GM21737 (cell line): ENCODE results near the gene RNF145.

Experiments used
- ATAC-seq: cut with Tn5 transposase; IDR thresholded peaks from one replicate; pipeline ENCODE4 v1.9.1; 2021; ENCODE audit warnings: mild to moderate bottlenecking, moderate library complexity; ENCODE audit not compliant: unreplicated experiment

Gene RNF145

DNA sequence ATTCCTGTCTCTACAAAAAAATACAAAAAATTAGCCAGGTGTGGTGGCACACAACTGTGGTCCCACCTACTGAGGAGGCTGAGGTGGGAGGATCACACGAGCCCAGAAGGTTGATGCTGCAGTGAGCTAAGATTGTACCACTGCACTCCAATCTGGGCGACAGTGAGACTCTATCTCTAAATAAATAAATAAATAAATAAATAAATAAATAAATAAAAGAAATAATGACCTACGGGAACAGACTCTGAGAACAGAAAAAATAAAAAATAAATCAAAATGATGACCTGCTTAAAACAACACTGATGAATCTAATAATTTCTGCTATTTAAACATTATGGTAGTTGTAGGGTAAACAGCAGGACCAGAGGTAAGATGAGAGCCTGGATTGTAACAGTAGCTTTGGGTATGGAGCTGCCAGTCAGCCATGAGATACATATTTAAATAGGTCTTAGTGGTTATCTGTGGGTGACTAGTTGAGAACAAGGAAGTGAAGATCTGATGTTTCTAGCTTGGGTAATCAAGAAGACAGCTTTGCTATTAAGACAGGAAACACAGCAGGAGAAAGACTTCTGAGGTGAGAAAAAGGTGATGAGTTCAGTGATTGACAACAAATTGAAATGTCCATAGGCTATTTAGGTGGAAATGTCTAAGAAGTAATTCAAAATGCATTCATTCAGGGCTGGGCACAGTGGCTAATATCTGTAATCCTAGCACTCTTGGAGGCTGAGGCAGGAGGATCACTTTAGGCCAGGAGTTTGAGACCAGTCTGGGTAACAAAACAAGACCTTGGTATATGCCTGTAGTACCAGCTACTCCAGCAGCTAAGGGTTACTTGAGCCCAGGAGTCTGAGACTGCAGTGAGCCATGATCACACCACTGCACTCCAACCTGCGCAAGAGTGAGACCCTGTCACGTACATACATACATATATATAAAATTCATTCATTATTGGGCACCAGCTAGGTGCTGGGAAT, 11.0 kb downstream of the RNF145 start:
- ATAC-seq, result peak; percentile 87

DNA sequence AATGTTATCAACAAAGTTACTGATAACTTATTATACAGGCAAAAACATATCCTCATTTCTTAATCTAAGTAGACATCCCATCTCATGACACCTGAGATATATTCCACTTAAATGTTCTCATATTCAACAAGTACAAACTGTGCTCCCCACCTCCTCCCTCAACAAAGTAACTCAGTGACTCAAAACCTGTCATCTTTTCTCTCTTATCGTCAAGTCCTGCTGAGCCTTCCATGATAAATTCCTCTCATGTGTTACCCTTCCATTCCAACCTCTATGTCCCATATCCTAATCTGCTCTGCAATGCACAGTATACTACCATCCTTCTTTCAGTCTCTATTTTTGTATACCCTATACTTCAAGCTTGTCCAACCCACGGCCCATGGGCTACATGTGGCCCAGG, 13.6 kb downstream of the RNF145 start:
- ATAC-seq, result no peak

DNA sequence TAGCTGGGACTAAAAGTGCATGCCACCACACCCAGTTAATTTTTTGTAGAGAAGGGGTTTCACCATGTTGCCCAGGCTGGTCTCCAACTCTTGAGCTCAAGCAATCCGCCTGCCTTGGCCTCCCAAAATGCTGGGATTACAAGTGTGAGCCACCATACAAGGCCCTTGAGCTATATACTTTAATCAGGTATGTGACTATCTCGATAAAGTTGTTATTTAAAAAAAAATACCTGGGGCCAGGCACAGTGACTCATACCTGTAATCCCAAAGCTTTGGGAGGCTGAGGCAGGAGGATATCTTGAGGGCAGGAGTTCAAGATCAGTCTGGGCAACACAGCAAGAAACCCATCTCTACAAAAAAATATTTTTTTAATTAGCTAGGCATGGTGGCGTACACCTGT, 19.2 kb downstream of the RNF145 start:
- ATAC-seq, result no peak

DNA sequence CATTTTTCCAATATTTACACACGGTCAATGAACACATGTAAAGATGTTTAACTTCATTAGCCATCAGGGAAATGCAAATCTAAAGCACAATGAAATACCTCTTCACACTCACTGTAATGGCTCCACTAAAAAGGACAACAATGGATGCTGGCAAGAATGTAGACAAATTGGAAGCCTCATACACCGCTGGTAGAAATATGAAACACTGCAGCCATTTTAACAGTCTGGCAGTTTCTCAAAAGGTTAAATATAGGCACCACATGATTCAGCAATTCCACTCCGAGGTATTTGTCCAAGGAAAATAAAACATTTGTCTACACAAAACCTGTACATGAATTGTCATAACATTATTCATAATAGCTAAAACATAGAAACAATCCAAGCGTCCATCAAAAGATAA, 20.0 kb downstream of the RNF145 start:
- ATAC-seq, result no peak

DNA sequence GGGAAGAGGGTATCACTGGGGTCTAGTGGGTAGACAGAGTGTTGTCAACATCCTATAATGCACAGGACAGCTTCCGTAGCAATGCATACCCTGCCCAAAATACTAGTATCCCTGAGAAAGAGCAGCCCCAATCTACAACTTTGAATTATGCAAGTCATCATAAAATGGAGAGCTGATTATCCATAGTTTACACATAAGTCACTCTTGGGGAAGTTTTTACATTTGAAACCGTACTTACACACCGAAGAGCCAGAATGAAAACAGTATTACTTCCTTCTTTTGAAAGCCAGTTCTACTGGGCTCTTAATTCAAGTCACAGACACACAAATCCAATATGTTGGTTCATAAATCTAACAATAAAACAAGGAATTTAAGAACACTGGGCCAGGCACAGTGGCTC, 21.6 kb downstream of the RNF145 start:
- ATAC-seq, result no peak

DNA sequence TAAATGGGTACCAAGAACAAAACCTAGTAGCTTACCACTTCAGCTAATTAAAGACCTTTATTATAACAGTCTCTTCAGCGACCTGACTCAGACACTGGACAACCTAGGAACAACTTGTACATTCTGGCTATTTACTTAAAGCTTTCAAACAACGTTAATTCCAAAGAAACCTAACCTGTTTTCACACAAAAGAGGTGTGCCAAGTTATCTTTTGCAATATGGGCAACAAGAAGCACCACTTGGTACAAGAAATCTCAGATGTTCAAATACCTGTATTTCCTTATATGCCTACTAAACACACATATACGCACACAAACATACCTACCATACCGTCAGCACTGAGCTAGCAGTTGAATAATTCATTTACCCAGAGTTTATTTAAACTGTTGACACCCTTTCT, 23.0 kb downstream of the RNF145 start:
- ATAC-seq, result no peak

DNA sequence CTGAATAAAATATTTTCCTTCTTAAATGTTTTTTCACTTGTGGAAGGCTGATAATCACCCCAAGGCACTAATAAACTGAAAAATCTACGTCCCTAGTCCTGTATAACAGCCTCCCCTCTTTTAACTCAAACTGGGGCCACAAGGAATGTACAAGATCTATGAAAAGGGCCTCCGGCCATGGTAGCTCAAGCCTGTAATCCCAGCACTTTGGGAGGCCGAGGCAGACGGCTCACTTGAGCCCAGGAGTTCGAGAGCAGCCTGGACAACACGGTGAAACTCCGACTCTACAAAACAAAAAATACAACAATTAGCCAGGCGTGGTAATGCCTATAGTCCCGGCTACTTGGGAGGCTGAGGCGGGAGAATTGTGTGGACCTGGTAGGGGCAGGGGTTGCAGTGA, 23.6 kb downstream of the RNF145 start:
- ATAC-seq, result no peak

DNA sequence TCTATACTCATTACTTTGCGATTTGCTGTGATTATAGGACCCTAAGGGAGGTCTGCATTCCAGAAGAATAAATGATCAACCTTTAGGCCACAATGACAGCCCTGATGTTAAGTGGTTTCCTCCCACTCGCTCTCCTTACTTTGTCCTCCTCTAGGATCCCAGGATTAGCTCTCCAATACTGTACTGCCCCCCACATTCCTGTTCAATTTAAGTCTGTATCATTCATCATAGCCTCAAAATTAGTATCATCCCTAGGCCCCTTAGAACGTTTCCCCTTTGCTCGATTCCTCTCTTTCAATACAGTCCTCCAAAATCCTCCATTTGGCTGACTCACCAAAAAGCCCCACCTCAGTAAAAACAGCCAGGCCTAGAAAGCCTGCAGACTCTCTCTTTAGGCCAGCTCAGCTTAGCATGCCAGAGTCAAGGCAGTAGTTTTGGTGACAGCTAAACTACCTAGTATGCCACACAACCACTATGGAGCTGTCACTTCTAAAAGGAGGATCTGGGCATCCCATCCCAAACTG, 24.4 kb downstream of the RNF145 start:
- ATAC-seq, result no peak

DNA sequence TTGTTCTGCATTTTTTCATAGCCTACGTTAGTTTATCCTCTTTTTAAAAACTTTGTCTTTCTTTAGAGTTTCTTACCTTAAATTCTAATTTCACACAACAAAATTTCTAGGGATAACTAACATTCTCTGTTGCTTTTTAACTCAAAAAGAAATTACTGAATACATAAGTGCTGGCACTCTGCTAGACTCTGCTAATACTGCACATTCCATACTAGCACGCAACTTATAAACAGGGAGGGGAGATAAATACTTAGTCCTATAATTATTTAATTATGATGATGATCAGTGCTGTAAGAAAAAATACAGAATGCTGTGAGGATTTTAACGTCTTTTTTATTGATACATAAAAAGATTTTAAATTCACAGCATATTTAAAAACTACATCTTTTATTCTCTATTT, 25.1 kb downstream of the RNF145 start:
- ATAC-seq, result no peak

DNA sequence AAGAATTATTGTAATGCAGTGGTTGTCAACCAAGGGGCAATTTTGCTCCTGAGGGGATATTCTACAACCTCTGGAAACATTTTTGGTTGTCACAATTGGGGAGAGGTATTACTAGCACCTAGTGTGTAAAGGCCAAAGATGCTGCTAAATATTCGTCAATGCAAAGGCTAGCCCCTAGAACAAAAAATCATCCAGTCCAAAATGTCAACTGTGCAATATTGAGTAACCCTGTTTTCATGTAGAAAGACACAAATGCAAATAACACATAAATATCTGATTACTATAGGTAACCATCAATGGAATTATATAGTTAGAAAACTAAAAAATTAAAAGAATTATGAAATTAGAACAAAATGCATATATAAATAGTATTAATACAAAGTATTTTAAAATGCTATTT, 26.1 kb downstream of the RNF145 start:
- no peak for ATAC-seq

DNA sequence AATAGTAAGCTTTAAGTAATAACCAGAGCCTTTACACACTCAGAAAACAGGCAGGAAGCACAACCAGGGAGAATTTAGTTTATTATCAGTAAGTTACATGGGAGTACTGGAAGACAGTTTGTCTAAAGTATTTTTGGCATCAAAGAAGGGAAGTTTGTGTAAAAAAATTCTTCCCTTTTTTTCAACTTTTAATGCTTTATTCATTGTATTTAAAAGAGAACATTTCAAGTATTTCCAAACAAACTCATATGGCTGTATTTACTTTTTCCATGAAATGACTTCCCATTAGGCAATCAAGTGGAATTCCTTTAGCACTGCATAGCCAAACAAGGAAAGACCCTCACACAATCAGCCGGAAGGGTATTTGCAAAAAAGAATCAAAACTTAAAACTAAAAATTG, 26.7 kb downstream of the RNF145 start:
- no peak for ATAC-seq

DNA sequence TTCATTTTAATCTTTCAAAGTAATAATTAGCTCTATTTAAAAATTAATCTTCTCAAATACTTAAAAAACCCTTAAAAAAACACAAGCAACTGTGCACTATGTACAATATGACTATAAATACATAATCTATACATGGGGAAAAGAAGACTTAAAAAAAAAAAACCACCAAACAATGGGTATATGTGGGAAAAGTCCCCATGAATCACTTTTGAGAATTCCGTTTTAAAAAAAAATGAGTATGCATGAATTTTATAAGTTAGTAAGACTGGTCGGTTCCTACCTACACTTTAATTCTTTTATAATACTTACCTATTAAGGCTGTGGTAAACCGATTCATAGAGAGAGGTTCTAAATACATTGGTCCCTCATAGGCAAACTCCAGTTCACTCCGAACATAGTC, 27.7 kb downstream of the RNF145 start:
- no peak for ATAC-seq

DNA sequence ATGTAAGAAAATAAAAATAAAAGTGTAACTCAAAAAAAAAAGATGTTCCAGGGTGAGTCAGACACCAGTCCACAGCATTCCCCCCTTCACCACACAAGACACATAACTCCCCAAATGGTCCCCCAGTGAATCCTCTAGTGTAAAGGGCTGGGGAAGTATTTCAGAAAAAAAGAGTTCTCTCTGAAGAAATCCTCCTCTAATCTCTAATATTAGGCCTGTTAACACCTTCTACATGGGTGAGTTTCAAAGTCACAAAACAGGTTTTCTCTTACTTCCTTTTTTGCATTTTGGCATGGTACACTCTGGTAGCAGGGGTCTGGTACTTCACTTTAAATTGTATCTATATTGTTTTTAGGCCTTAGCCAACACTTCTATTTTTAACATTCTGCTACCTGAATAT, 28.2 kb downstream of the RNF145 start:
- ATAC-seq, result no peak

DNA sequence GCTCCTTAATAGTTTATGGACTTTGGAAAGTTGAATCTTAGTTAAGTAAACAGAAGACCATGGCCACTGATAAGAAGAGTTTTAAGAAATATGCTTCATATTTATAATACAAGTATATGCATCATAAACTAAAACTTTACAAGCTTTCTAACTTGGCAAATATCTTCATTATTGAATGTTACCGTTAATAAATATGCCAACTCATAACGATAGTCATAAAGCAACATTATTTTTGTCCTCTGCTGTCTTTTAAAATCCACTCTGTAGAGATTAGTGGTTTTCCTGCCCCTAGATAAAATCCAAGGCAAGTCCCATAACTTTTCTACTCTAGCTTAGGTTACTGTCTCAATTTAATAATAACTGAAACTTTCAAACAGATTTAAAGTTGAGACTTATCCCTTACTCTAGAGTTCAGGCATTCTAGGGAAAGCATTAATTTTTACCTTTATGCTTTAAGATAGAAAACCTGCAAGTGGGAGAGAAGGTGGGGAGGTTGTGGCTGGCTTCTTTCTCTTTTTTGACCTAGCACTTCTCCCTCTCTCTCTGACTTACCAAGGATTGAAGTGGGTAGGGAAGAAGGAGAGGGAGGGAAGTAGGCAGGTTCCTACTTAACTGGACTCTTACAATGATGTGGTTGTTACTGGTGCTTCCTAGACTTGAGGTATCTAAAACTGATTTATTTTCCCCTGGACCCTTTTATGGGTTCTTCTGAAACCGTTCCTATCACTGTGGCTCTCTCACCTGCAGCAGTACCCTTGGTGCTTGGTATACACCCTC, 29.6 kb downstream of the RNF145 start:
- ATAC-seq, result no peak

DNA sequence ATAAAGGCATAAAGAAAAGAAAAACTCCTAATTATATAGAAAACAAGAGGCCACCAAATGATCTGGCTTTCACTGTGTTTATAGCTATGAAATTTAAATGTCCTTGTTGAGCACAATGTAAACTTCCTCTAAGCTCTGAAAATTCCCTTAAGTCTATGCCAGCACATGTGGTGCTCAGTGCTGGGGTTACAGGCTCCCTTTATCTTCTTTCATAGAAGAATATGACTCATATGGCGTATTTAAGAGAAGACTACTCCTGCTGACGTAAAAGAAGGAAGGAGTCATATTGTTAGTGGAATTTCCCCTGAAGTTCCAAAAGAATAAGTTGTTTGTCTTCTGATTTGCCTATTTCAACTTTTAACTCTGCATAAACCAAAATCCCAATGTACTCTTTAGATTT, 30.4 kb downstream of the RNF145 start:
- peak; percentile 63 for ATAC-seq

DNA sequence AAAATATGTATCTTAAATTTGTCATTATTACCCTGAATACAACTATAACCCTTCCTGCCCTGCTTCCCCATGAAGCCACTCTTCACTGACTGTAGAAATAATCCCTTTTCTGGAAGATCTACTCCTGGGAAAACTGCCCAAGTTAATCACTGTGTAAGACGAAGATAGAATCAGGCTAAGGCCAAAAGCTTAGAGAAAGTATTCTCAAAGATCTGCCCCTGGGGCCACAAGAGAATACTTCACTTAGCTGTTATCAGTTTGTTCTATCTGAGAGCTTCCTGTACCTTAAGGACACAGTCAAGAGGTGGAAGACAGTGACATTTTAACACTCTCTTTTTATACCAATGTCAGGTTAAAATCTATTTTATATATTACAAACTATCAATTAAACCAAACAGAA, 33.8 kb downstream of the RNF145 start:
- no peak for ATAC-seq

DNA sequence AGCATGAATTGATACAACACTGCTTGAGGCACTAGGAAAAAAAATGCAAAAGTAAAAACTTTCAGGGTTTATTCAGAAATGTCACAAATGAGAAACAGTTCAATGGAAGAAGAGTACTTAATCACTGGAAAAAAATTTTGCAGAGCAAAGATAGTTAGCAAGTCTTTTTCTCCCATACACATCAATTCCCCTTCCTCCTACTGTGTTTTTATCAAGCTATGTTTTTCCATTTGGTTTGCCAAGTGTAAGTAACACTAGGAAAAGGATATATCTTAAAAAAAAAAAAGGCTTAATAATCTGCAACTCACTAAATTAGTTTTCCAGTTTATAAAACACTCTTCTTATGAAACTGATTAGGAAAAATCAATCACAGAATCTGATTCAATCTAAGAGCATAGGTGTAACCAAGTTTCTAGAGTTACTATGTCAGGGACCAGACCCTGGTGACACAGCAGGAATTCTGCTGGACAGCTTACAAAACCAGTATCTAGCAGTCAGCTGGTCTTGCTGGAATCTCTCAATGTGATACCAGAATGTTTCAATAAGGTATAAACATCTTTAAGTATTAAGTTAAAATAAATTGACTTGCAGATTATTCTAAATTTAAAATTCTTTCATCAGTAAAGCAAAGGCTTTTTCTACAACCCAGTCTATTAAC, 34.7 kb downstream of the RNF145 start:
- no peak for ATAC-seq

DNA sequence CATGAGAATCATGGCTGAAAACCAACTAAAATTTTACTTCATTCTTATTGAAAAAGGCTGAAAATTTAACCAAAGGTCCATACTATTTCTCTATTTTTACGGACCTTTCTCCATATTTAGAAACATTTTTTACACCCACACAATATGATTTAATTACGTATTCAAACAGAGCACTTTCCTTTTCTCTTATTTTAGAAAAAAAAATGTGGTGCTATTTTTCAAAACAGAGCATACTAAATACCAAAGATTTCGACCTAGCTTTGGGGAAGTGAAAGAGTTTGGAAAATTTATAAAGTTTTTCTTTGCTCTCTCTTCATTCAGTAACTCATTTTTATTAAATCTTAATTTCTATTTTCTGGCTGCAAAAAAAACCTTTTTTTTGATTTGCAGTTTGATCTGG, 38.1 kb downstream of the RNF145 start:
- ATAC-seq, result no peak

DNA sequence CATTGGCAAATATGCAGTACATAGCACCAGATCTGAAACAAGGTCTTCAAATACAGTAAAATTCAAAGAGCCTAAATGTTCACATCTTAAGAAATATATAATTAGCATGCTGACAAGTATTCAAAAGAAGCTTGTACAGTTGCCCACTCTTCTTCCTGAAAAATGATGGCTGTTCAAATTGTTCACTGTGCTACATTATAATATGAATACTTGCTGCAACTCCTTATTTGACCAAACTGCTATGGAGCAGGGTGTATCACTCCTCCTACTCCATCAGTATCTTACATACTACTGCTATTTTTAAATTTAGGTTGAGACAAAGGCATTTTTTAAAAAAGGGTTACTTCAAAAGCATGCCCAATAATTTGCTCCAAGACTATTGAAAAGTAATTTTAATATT, 39.3 kb downstream of the RNF145 start:
- ATAC-seq, result no peak

DNA sequence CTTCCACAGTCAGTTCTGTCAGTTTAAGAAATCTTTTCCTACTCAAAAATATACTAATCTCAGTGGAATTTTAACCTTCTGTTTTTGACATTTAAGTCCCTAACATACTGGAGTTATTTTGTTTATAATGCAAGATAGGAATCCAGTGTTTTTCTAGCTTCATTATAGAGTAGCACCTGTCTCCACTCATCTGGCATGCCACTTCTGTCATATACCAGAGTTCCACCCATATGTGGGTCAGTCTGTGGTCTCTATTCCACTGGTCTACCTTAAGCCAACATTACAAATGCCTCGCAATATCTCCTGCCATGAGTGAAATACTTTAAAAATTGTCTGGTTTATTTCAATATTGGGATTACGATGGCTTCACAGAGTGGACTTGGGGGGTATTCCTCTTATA, 42.9 kb downstream of the RNF145 start:
- ATAC-seq, result no peak

DNA sequence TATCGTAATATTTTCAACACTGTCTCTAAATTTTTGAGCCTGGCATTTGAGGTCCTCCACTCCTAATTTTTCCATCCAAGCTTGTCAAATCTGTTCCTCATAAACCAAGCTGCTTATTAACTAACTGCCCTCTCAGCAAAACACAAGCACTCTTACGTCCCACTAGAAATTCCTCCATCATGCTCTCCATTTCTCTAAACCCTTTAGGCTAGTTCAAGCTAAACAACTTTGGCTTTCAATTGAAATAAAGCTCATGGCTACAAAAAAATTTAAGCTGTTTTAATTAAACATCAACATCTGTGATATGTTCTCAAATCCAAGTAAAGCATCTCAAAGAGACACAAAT, 45.7 kb downstream of the RNF145 start:
- ATAC-seq, result no peak
